Heart left ventricle (tissue), 13 donors: ENCODE measurements around the gene SMARCC1.

Source experiments
- CTCF ChIP-seq, 12 donors: fragments of 200-600 bp; sonication (generic) in 4 of 12; IDR thresholded peaks; one replicate each; pipeline versions ENCODE4 v1.5.0 to v1.8.0; 2018 to 2022; ENCODE audit warnings: antibody characterized with exemption in 12 of 12, mild to moderate bottlenecking in 5 of 12
- POLR2A ChIP-seq, 2 donors: fragments of 450-650 bp; IDR thresholded peaks; one replicate each; pipeline ENCODE4 v1.6.1; 2017; ENCODE audit warnings: antibody characterized with exemption in 2 of 2, mild to moderate bottlenecking in 2 of 2, moderate library complexity in 2 of 2
- donor health status: ischemic (EF 13 %, LVEDD 7.1; RV severe dilation, severe dysfunction).
- donor health status: DM: no; HTN: yes; CAD: no.
- donor health status: DM: no; HTN: no; CAD: no.
- donor health status: ischemic (EF 25% LVEDD 6.9; RV normal size, moderate dysfunction).
- donor health status: ischemic (EF 25% LVEDD 5.7; RV mildly dilated, moderate dysfunction).
- donor health status: ischemic (EF 35%, LVEDD 5.7; RV mildly dilated, moderate dysfunction).
- donor health status: nonischemic (EF 11% LVEDD 7.7; RV severe dilation, severe dysfunction).
- donor health status: DM: yes; HTN: yes; CAD: no.
- donor health status: PGD.
- donor health status: ischemic (EF 29% LVEDD 5.4; RV normal size, mild dysfunction).
- donor health status: nonischemic (EF 23%, LVEDD 6.1; RV moderate dilation, normal function).

GRCh38 chr3:47791193-47791855 lies 9.6 kb upstream of the SMARCC1 start:
- TF ChIP-seq CTCF (IDR thresholded peaks at IDR 0.05): no peak
- no peak for TF ChIP-seq POLR2A (IDR thresholded peaks at IDR 0.05)
